Activated CD8-positive, alpha-beta memory T cell treated with anti-CD3 and anti-CD28 coated beads for 4 hours (primary cell): Measurements from ENCODE around the gene KSR2.

ENCODE experiments used
- DNase-seq, 2 donors: peaks; one replicate each; pipeline ENCODE4 v3.0.0-alpha.2; 2020; ENCODE audit warnings: low read depth in 2 of 2

Gene KSR2

DNA sequence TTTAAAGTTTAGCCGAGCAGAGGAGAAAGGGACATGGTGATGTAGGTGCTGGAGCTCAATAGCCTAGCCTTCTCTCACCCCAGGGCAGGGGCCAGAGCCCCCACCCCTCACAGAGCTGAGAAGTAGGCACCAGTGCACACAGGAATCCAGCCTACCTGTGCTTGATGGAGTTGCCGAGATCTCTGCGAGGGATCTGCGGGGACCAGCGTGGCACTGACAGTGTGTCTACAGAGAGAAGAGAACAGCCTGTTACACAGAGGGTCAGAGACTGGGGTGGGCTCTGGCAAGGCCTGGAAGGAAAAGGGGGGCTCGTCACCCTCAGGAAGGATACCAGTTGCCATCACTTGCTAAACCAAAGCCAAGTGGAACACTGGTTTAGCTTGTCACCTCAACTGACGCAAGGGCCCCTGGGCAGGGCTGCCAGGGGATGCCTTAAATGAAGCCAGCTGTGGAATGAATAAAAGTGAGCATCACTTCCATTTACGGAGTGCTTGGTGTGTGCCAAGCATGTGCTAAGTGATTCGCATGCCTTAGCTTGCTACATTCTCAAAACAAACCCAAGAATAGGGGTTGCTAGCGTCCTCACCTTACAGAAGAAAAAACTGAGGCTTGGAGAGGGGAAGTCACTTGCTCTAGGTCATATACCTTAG lies 386.5 kb downstream of the KSR2 start:
- no peak for DNase-seq

DNA sequence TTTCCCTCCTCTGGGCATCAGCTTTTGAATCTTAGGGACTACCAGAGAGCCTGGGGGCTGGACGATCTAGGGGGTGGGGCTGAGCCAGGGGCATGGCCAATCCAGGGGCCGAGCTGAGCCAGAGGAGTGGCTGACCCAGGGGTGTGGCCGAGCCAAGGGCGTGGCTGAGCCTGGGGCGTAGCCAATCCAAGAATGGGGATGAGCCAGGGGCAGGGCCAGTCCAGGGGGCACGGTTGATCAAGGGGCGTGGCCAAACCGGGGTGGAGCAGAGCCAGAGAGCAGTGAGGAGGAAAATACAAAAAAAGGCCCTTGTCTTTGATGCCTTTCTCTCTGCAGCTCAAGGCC lies 388.1 kb downstream of the KSR2 start:
- DNase-seq = no peak

DNA sequence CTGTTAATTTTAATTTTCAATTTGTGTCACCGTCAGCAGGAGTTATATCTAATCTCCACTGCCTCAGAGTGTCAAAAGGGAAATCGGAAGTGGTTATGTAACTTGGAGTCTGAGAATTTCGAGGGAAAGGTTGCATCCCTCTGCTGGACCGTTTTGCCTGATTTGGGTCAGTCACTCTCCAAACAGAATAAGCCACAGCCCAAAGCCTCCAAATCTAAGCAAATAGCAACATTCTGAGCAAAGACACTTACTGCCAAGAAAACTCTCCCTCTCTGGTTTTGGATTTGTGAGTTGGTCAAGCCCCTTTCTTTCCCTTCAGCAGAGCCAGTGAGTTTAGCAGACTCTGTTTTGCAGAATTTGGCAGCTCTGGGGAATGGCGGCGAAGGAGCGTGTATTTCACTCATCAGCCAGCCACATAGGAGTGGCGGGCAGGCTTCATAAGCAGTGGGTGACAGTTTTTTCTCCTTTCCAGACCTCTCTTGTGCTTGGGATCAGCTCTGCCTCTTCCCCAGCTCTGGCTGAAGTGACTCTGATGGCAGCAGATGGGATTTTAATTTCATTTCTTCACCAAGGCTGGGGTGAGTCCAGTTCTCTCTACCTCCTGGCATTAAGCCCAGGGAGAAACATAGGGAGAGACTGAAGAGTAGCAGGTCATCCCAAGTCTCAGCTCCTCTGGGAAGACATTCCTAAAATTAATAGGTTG lies 388.6 kb downstream of the KSR2 start:
- DNase-seq = no peak

GRCh38 chr12:117577122-117577657 lies 391.6 kb downstream of the KSR2 start:
- DNase-seq = no peak

GRCh38 chr12:117576053-117576452 lies 392.7 kb downstream of the KSR2 start:
- no peak for DNase-seq

- no peak for DNase-seq
These were observed 394.1 kb downstream of the KSR2 start for GRCh38 chr12:117574655-117575054.

- DNase-seq = no peak
These were observed 396.0 kb downstream of the KSR2 start for GRCh38 chr12:117572755-117573154.

DNA sequence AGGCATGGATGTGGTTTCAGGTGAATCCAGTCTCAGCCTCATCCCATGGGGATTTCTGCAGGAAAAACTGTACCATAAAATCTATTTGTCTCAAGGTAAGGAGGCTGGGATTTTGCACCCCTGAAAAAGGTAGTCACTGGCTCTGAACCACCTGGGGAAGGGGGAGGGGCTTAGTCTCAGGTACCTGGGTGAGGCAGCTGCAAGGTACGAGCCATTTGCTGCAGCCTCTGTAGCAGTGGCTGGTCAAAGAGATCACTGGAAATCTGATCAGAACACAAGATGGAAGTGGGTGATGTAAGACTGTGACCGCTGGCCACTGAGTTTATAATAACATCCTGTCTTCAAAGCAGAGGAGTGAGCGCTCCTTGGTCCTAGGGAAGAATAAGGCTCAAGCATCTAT lies 397.5 kb downstream of the KSR2 start:
- no peak for DNase-seq

DNA sequence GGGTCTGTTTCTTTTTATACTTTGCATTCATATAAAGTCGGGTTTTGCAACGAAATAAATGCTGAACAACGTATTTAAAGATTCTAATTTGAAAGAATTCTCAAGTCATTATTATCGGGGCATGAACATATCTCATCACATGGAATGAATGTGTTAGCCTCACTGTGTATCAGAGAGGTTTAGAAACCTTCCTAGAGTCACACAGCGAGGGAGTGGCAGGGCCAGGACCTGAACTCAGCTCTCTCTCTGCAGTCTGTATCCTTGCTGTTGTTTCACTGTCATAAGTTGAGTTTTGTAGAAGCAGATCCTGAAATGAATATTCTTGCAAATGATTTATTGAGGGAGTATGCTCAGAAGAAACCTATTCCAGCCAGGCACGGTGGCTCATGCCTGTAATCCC lies 398.2 kb downstream of the KSR2 start:
- no peak for DNase-seq

DNA sequence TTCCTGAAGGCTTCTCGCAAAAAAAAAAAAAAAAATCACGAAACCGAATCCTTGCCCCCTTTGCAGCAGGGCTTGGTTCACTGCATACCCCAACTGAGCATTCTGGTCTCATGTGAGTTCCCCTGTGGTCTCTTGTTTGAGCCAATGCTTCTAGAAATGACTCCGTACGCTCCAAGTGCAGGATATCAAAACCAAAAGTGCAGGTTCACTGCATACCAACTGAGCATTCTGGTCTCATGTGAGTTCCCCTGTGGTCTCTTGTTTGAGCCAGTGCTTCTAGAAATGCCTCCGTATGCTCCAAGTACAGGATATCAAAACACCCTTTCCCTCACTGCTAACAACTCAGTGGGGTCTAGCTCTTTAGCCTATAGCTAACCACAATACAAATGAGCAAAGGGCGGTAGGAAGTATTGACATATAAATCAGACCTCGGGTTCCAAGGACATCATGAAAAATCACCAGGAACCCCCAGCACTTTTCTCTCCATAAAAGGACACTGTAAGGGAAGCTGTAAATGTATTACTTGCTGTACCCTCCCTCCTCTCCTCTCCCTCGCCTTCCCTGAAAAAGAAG lies 401.1 kb downstream of the KSR2 start:
- DNase-seq = no peak

GRCh38 chr12:117564881-117565280 lies 403.9 kb downstream of the KSR2 start:
- no peak for DNase-seq

GRCh38 chr12:117563706-117564105 lies 405.1 kb downstream of the KSR2 start:
- DNase-seq = no peak

DNA sequence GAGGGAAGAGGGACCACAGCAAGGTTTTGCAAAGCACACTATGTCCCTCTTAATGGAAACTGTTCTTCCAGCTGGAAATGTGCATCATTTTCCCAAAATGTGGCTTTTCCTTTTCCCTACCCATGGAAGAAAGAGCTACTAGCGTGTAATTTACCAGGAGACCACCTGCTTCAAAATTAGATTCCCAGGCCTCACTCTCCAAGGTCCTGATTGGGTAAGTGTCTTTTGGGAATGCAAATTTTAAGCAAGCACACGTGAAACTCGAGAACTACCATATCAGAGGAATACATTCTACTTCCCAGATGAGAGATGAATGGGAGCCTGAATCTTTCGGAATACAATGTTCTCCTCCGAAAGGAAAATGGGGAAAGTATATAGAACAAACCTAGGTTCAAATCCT lies 405.8 kb downstream of the KSR2 start:
- no peak for DNase-seq

DNA sequence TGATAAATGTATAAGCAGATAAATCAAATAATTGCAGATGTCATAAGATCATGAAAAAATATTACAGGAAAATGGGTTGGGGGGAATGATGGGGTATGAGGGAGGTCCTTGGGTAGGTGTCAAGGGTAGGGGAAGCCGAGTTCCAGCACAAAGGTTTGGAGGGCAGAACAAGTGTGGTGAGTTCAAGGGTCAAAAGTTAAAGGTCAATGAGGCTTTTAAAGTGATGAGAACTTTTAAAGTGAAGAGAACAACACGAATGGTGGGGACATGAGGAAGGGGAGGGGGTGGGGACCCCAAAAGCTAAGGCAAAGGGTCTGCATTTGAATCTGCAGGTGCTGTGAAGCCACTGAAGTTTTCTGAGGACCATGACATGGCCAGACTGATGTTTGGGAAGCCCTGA lies 406.8 kb downstream of the KSR2 start:
- no peak for DNase-seq

DNA sequence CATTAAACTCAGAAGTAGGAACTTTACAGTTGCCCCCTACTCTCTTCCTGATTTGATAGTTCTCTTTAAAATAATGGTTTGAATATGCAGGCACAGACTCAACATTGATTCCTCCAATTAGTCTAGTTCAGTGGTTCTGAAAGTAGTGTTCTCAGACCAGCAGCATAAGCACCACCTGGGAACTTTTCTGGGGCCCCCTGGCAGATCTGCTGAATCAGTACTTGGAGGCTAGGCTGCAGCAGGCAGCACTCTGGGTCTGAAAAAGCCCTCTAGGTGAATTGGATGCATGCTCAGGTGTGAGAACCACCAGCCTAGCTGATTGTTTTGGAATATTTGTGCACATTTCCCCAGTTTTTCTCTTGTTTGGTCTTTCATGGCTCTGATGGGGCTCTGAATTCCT lies 408.8 kb downstream of the KSR2 start:
- DNase-seq = no peak

DNA sequence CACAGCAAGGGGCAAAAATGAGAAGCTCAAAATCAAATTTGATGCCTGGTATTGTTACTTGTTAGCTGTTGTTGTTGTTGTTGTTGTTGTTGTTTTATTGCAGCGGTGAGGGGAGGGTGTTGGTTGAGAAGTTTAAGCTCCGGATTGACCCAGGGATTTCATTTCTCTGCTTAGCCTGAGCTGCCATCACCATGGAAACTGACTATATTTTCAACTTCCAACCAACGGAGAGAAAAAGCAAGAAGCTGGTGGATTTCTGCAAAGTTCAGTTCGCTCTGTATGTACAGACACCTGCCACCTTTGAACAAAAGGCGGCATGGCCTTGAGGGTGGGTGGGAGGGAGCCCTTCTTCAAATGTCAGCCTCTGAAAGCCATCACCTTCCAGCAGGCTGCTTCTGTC lies 412.9 kb downstream of the KSR2 start:
- no peak for DNase-seq

DNA sequence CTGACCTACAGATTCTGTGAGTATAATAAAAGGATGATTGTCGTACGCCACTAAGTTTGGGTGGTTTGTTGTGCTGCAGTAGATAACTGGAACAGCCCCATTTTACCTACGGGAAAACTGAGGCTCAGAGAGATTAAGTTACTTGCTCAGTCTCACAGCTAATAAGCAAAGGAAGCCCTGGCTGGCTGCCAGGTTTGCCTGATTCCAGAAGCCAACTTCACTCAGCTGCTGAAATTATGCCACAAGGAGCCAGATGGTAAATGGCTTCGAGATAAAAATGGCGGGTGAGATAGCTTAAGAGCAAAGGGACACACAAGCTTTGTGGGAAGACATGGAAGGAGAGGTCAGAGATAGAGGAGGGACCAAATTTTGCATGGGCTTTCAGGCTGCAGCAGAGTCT lies 415.8 kb downstream of the KSR2 start:
- DNase-seq = no peak

GRCh38 chr12:117551665-117552064 lies 417.1 kb downstream of the KSR2 start:
- no peak for DNase-seq

DNA sequence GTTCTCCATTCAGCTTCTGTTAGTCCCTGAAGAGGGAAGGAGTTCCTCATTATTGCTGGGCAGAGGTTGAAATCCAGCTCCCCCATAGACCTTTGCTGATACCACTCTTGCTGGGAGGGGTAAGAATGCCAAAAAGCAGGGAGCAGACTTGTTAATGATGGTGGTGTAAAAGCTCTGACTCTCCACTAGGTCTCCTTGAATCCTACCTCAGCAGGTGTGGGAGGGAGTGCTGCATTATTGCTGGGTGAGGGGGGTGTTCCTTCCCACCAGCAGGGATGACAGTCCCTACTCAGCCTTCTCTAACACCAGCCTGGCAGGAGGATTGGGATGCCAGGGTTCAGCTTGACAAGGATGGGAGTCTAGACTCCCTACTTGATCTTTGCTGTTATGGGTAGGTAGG lies 421.6 kb downstream of the KSR2 start:
- no peak for DNase-seq

DNA sequence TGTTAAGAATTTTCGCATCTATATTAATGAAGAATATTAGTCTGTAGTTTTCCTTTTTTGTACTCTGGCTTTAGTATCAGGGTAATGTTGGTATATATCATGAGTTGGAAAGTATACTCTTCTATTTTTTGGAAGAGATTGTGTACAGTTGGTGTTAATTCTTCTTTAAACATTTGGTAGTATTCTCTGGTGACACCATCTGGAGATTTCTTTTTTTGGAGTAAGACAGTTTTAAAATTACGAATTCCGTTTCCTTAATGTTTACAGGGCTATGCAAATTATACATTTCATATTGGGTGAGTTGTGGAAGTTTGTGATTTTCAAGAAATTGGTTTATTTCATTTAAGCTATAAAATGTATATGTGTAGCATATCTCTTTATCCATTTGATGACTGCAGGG lies 423.6 kb downstream of the KSR2 start:
- no peak for DNase-seq

GRCh38 chr12:117540011-117540410 lies 428.8 kb downstream of the KSR2 start:
- no peak for DNase-seq

GRCh38 chr12:117538926-117539325 lies 429.9 kb downstream of the KSR2 start:
- DNase-seq = no peak

- DNase-seq = no peak
These were observed 430.6 kb downstream of the KSR2 start for GRCh38 chr12:117538032-117538690.
